HG03442 (cell line): ENCODE measurements around the gene LRRC72.
A peak's percentile ranks its signal among the peaks of the same experiment; 100 is the strongest.

Experiments
- ATAC-seq: cut with Tn5 transposase; IDR thresholded peaks from one replicate; pipeline ENCODE4 v1.9.1; 2021; ENCODE audit warnings: mild to moderate bottlenecking, moderate library complexity; ENCODE audit not compliant: unreplicated experiment

Gene LRRC72

DNA sequence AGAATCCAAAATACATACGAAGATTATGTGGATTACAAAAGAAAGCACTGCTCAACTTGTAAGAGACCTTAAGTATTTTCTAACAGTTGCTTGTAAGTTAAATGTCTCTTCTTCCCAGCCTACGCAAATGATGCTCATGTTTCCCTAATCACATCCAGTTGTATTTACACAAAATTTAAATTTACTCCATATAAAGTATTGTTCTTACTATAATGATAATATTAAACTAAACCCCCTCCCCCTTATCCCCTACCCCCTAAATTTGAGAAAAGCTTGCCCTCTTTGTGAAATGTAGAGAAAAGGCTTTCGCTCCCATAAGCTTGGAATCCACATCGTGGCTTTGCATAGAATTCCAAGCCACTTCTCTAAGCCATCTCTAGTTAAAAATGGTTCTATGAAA lies 89.5 kb downstream of the LRRC72 start:
- no peak for ATAC-seq

- ATAC-seq: no peak
Observed at GRCh38 chr7:16616542-16616941, 89.9 kb downstream of the LRRC72 start.

DNA sequence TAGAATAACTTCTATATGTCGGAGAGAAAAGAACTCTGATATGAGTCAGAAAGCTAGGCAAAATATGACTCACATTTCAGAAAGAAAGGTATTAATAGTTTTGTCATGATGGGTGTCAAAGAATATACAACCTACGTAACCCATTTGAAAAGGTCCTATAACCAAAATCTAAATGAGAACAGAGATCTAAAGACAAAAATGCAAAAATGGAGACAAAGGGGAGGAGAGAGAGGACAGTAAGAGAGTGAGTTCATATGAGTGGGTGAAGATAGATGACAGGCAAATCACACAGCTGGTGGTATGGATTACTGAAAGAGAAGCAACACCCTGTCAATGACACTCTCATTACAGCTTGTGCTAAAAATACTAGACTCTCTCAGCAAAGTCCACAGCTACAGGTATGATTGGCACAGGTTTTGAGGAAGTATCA lies 93.4 kb downstream of the LRRC72 start:
- peak; percentile 98 for ATAC-seq

GRCh38 chr7:16626388-16626787 lies 99.8 kb downstream of the LRRC72 start:
- ATAC-seq: no peak

GRCh38 chr7:16627236-16627635 lies 100.6 kb downstream of the LRRC72 start:
- ATAC-seq: no peak

- ATAC-seq: no peak
Observed at GRCh38 chr7:16630654-16631053, 104.0 kb downstream of the LRRC72 start.
